MM.1S (cell line): ENCODE measurements around the gene SLIT3.

Experiments
- CTCF ChIP-seq: fragments of 300-600 bp; sonication (generic); IDR thresholded peaks from 2 replicates; pipeline ENCODE4 v1.5.1; 2016; ENCODE audit warnings: antibody characterized with exemption, low read length, mixed read lengths
- EZH2 ChIP-seq: fragments of 300-600 bp; sonication (generic); optimal IDR thresholded peaks from 2 replicates; pipeline ENCODE3; 2017; ENCODE audit warnings: low read depth, mild to moderate bottlenecking, antibody characterized with exemption, low read length, mixed read lengths

GRCh38 chr5:168685566-168685965 is 615.4 kb downstream of the SLIT3 start:
- TF ChIP-seq CTCF = no peak
- no peak for TF ChIP-seq EZH2
